ENCODE measurements around the gene ZPBP.

- TF ChIP-seq CTCF (conservative IDR thresholded peaks at IDR 0.05) (no peak), ZFX (IDR thresholded peaks at IDR 0.05) (no peak)
These were observed 161.4 kb downstream of the ZPBP start for GRCh38 chr7:49931627-49932026.
